ENCODE measurements around the gene PTPRO. TPM values are rescaled to one million over a fixed set of nuclear protein-coding genes. Genes with fewer than 3 reads are reported as not detected.

The PTPRO gene
- polyA plus RNA-seq, 1 experiment = 0.10 TPM

DNA sequence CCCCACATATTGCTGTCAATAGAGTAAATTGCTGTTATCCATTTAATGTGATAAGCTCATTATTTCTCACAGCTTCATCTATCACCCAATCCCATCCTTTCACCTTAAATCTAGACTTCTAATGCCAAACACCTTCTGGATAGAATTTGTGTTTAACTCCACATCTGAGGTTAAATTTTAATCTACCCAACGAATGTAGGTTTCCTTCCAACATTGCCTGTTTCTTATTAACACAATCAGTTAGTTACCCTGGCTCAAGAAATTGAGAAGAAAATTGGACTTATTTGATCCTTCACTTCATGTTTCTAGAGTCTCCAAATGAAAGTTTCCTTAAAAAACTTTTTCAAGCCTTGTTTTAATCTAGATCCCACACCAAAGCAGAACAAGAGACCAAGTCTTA is 67.3 kb downstream of the PTPRO start:
- Histone ChIP-seq H3K4me3 (ENCODE audit: low read depth, low read length) (no peak overlapping the region), H3K9me3 (ENCODE audit: control insufficient read depth, insufficient read depth, low read length) (no peaks in the 10 kb centered on the region), H3K27me3 (ENCODE audit: control insufficient read depth, insufficient read depth, low read length) (peaks cover 3% of the 10 kb centered on the region), H3K27ac (ENCODE audit: low read depth, low read length) (no peak overlapping the region)
- ChIA-PET CTCF (no interaction called here), POLR2A (no interaction called here)
- TF ChIP-seq, protein P1, sequence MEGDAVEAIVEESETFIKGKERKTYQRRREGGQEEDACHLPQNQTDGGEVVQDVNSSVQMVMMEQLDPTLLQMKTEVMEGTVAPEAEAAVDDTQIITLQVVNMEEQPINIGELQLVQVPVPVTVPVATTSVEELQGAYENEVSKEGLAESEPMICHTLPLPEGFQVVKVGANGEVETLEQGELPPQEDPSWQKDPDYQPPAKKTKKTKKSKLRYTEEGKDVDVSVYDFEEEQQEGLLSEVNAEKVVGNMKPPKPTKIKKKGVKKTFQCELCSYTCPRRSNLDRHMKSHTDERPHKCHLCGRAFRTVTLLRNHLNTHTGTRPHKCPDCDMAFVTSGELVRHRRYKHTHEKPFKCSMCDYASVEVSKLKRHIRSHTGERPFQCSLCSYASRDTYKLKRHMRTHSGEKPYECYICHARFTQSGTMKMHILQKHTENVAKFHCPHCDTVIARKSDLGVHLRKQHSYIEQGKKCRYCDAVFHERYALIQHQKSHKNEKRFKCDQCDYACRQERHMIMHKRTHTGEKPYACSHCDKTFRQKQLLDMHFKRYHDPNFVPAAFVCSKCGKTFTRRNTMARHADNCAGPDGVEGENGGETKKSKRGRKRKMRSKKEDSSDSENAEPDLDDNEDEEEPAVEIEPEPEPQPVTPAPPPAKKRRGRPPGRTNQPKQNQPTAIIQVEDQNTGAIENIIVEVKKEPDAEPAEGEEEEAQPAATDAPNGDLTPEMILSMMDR (IDR thresholded peaks at IDR 0.05; ENCODE audit: low read depth, low read length) = no peak
- no peak for DNase-seq (ENCODE audit: low read depth, low spot score)

DNA sequence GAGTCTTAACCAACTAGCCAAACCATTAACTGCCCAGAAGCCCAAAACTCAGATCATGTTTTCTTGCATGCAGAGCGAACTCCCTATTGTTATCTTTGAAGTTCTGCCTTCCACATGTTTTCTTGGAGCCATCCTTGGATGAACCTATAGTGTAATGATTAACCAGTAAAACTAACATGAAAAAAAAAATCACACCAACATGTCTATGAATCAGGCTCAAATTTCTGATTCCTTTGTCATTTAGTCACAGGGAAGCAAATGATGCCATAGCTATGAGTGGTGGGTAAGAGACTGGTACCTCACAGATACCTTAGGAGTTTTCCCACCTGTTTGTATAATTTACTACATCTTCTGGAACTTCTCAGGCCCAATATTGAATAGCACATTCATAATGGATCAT is 70.7 kb downstream of the PTPRO start:
- Histone ChIP-seq H3K4me3 (ENCODE audit: low read depth, low read length) (no peak overlapping the region), H3K27me3 (ENCODE audit: control insufficient read depth, insufficient read depth, low read length) (peaks cover 3% of the 10 kb centered on the region), H3K9me3 (ENCODE audit: control insufficient read depth, insufficient read depth, low read length) (no peaks in the 10 kb centered on the region), H3K27ac (ENCODE audit: low read depth, low read length) (no peak overlapping the region)
- TF ChIP-seq, protein P1 (IDR thresholded peaks at IDR 0.05; ENCODE audit: low read depth, low read length) = no peak
- POLR2A ChIA-PET = no interaction called here
- no peak for DNase-seq (ENCODE audit: low read depth, low spot score)
- CTCF ChIA-PET = no interaction called here

DNA sequence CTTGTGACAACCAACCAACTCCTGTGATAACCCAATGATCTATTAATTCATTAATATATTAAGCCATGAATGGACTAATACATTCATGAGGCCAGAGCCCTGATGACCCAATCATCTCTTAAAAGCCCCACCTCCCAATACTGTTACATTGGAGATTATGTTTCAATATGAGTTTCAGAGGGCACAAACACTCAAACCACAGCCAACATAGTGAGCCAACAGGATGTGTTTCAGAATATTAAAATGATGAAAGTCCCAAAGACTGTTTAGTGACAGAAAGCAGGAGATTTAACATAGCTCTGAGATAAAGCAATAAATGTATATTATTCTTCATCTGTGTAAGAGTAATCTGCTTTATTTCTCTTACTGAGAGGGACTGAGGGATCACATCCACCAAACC is 71.7 kb downstream of the PTPRO start:
- ChIA-PET POLR2A (no interaction called here), CTCF (no interaction called here)
- H3K9me3 ChIP-seq (ENCODE audit: control insufficient read depth, insufficient read depth, low read length) = no peaks in the 10 kb centered on the region
- no peak overlapping the region for H3K27ac ChIP-seq (ENCODE audit: low read depth, low read length)
- H3K27me3 ChIP-seq (ENCODE audit: control insufficient read depth, insufficient read depth, low read length) = peaks cover 3% of the 10 kb centered on the region
- no peak for DNase-seq (ENCODE audit: low read depth, low spot score)
- H3K4me3 ChIP-seq (ENCODE audit: low read depth, low read length) = no peak overlapping the region
- TF ChIP-seq, protein P1 (IDR thresholded peaks at IDR 0.05; ENCODE audit: low read depth, low read length) = no peak

DNA sequence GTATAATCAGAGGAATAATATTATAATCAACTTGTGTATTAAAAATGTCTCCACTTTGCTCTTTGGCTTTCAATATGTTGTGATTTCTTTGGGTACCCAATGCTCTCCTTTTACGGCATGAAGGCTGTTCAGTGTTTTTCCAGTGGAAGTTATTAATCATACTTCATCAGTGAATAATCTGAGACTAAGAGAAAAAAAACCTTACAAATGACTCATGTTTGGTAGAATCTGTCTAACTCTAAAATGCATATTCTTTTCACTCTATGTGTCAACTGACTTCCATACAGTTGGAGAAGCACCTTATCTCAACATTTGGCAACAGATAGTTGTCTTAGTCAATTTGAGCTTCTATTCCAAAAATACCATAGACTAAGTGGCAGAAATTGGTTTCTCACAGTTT is 82.2 kb downstream of the PTPRO start:
- CTCF ChIA-PET = no interaction called here

DNA sequence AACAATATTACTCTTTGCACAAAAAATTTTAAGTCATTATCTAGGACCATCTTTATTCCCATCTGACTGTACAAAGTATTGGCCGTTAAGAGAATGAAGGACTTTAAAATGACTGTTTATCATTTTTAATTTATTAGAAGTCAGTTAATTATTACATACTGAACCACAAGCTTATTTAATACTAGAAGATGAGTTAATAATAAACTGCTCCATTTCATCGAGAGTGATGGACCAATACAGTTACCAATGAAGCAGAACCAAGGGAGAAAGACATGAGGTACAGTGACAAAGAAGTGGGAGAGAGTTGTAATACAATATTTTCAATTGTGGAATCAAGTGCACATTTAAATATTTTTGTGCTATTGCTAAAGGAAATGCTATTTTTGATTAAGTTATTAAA is 83.3 kb downstream of the PTPRO start:
- TF ChIP-seq, protein P1 (IDR thresholded peaks at IDR 0.05; ENCODE audit: low read depth, low read length) = no peak
- no peaks in the 10 kb centered on the region for H3K9me3 ChIP-seq (ENCODE audit: control insufficient read depth, insufficient read depth, low read length)
- ChIA-PET POLR2A (no interaction called here), CTCF (no interaction called here)
- no peak overlapping the region for H3K27ac ChIP-seq (ENCODE audit: low read depth, low read length)
- no peaks in the 10 kb centered on the region for H3K27me3 ChIP-seq (ENCODE audit: control insufficient read depth, insufficient read depth, low read length)
- no peak for DNase-seq (ENCODE audit: low read depth, low spot score)
- H3K4me3 ChIP-seq (ENCODE audit: low read depth, low read length) = no peak overlapping the region

More for the DNA sequence above, 82.2 kb downstream of the PTPRO start:
- H3K4me3 ChIP-seq (ENCODE audit: low read depth, low read length) = no peak overlapping the region
- H3K9me3 ChIP-seq (ENCODE audit: control insufficient read depth, insufficient read depth, low read length) = no peaks in the 10 kb centered on the region
- POLR2A ChIA-PET = no interaction called here
- TF ChIP-seq, protein P1 (IDR thresholded peaks at IDR 0.05; ENCODE audit: low read depth, low read length) = no peak
- H3K27ac ChIP-seq (ENCODE audit: low read depth, low read length) = no peak overlapping the region
- no peak for DNase-seq (ENCODE audit: low read depth, low spot score)
- H3K27me3 ChIP-seq (ENCODE audit: control insufficient read depth, insufficient read depth, low read length) = no peaks in the 10 kb centered on the region

Measured in AG04450 (cell line).